ENCODE measurements around the gene IL17B. TPM values are rescaled to one million over a fixed set of nuclear protein-coding genes. Genes with fewer than 3 reads are reported as not detected.

Gene IL17B
- total RNA-seq, 2 experiments from 2014 or later = not detected

GRCh38 chr5:149376711-149377447 is 2.2 kb downstream of the IL17B start:
- Mint-ChIP-seq H3K9me3 (no peaks in the 10 kb centered on the region), H3K4me3 (no peak overlapping the region), H3K4me1 (no peaks in the 10 kb centered on the region), H3K27me3 (no peaks in the 10 kb centered on the region), H3K27ac (no peak overlapping the region), H3K36me3 (ENCODE audit: low read depth) (no peaks in the 10 kb centered on the region)
- CTCF ChIA-PET = interaction anchor here (1.0 to 1.9 kb wide), 4 partner anchors 8 to 17 kb away, joined by 3 to 8 read pairs (median 4); no protein-coding TSS in a partner anchor
- DNase-seq = no peak
- POLR2A ChIA-PET = no interaction called here

DNA sequence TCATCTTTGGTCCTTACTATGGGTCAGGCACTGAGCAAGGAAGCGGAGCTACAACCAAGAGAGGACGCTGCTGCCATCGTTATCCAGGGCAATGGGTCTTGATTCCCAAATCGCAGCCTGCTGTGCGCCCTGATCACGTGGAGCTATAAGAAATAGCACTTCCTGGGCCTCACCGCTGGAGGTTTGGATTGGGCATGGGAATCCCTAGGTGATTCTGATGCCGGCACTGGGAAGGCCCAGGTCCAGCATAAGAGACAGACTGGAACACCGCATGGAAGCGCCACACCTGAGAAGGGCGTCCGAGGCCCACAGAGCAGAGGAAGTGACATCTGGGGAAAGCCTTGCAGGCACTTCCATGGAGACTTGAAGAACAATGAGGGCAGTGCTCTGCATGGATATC is 3.0 kb downstream of the IL17B start:
- ChIA-PET POLR2A (no interaction called here), CTCF (interaction anchor here (0.9 to 1.9 kb wide), 5 partner anchors 9 to 38 kb away, joined by 3 to 8 read pairs (median 4); no protein-coding TSS in a partner anchor)
- Mint-ChIP-seq H3K9me3 (no peaks in the 10 kb centered on the region), H3K27me3 (no peaks in the 10 kb centered on the region), H3K27ac (no peak overlapping the region), H3K4me3 (no peak overlapping the region), H3K36me3 (ENCODE audit: low read depth) (no peaks in the 10 kb centered on the region), H3K4me1 (peaks cover 4% of the 10 kb centered on the region)
- no peak for DNase-seq

DNA sequence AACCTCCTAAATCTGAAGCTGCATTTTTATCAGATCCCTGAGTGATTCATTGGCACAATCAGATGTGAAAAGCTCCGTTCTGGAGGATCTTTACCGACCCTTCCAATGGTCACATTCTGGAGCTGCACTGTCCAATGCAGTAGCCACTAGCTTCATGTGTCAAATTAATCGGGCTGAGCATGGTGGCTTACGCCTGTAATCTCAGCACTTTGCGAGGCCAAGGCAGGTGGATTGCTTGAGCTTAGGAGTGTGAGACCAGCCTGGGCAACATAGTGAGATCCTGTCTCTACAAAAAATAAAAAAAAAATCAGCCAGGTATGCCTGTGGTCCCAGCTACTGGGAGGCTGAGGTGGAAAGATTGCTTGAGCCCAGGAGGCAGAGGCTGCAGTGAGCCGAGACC is 3.7 kb downstream of the IL17B start:
- no peaks in the 10 kb centered on the region for H3K9me3 Mint-ChIP-seq
- DNase-seq = no peak
- ChIA-PET POLR2A (no interaction called here), CTCF (interaction anchor here (0.9 to 1.9 kb wide), 5 partner anchors 8 to 39 kb away, joined by 3 to 8 read pairs (median 4); no protein-coding TSS in a partner anchor)
- peaks cover 4% of the 10 kb centered on the region for H3K4me1 Mint-ChIP-seq
- no peaks in the 10 kb centered on the region for H3K36me3 Mint-ChIP-seq (ENCODE audit: low read depth)
- H3K4me3 Mint-ChIP-seq = no peak overlapping the region
- H3K27me3 Mint-ChIP-seq = no peaks in the 10 kb centered on the region
- no peak overlapping the region for H3K27ac Mint-ChIP-seq

DNA sequence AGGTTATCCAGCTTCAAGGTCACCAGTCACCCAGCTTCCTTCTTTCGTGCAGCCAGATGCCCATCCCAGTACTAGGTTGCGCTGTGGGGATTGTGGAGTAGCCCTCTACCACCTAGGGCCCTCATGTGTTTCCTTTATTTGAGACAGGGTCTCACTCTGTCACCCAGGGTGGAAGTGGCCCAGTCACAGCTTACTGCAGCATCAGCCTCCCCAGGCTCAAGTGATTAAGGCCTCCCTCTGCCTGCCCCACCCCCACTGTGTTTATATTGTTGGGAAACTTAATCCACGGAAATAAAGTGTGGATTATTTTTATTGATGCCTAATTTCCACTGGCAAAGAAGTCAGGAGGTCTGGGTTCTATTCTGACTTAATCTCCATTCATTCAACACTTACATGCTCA is 4.3 kb downstream of the IL17B start:
- no peak for DNase-seq
- Mint-ChIP-seq H3K9me3 (no peaks in the 10 kb centered on the region), H3K4me3 (no peak overlapping the region), H3K36me3 (ENCODE audit: low read depth) (no peaks in the 10 kb centered on the region), H3K27me3 (no peaks in the 10 kb centered on the region), H3K27ac (no peak overlapping the region), H3K4me1 (peaks cover 4% of the 10 kb centered on the region)
- ChIA-PET CTCF (interaction anchor here (0.6 to 1.7 kb wide), 3 partner anchors 12 to 72 kb away, joined by 3 to 5 read pairs (median 4); no protein-coding TSS in a partner anchor), POLR2A (no interaction called here)

GRCh38 chr5:149374303-149374702 is 4.8 kb downstream of the IL17B start:
- H3K4me3 Mint-ChIP-seq = no peak overlapping the region
- POLR2A ChIA-PET = no interaction called here
- DNase-seq = no peak
- CTCF ChIA-PET = interaction anchor here (0.6 to 1.7 kb wide), 2 partner anchors 12 to 72 kb away, joined by 3 to 5 read pairs; no protein-coding TSS in a partner anchor
- no peaks in the 10 kb centered on the region for H3K9me3 Mint-ChIP-seq
- no peaks in the 10 kb centered on the region for H3K36me3 Mint-ChIP-seq (ENCODE audit: low read depth)
- no peak overlapping the region for H3K27ac Mint-ChIP-seq
- H3K4me1 Mint-ChIP-seq = peaks cover 4% of the 10 kb centered on the region
- H3K27me3 Mint-ChIP-seq = no peaks in the 10 kb centered on the region

DNA sequence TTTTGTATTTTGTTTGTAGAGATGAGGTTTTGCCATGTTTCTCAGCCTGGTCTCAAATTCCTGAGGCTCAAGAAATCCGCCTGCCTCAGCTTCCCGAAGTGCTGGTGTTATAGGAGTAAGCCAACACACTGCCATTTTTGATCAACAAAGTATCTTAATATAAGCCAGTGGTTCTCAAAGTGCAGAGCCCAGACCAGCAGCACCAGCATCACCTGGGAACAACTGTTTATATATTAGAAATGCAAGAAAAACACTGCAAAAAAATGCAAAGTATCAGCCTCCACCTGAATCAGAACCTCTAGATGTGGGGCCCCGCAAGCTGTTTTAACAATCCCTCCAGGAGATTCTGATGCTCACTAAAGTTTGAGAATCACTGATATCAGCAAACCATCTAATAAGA is 6.2 kb downstream of the IL17B start:
- no peaks in the 10 kb centered on the region for H3K9me3 Mint-ChIP-seq
- ChIA-PET POLR2A (no interaction called here), CTCF (interaction anchor here (1.0 to 2.1 kb wide), 6 partner anchors 9 to 177 kb away, joined by 3 to 10 read pairs (median 4); partner anchors contain the start of gene PCYOX1L)
- H3K4me3 Mint-ChIP-seq = no peak overlapping the region
- no peaks in the 10 kb centered on the region for H3K27me3 Mint-ChIP-seq
- H3K4me1 Mint-ChIP-seq = peaks cover 4% of the 10 kb centered on the region
- H3K36me3 Mint-ChIP-seq (ENCODE audit: low read depth) = no peaks in the 10 kb centered on the region
- DNase-seq = no peak
- H3K27ac Mint-ChIP-seq = no peak overlapping the region

DNA sequence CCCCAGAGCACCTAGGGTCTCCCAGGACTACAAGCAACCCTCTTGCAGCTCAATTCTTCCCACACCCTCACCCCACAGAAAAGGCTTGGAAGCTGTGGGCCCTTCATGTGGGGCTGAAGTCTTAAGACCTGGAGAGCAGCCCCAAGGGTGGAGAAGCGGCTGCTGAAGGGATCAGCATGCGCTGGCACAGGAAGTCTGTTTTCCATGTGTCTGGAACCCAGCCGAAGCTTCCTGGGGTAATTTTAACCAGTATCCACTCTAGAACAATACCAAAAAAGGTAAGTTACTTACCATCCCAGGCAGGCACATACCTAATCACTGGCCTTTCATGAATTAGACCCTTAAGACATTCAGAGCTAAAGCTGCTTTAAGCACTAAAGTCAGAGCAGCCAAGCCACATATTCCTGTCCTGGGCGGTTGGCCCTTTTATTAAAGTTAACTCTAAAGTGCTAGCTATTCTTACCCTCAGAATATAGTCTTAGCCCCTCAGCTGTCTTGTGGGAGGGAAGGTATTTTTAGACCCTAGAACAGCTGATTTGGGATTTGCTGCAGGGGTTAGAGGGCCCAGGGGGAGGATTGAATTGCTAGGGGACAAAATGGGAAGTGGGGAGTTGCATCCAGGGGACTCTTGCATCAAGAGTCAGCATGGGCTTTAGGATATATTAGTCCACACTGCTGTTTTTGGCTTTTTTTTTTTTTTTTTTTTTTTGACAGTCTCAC is 6.9 kb downstream of the IL17B start:
- Mint-ChIP-seq H3K4me3 (no peak overlapping the region), H3K4me1 (peaks cover 8% of the 10 kb centered on the region), H3K27me3 (no peaks in the 10 kb centered on the region), H3K36me3 (ENCODE audit: low read depth) (peaks cover 3% of the 10 kb centered on the region), H3K9me3 (no peaks in the 10 kb centered on the region), H3K27ac (no peak overlapping the region)
- POLR2A ChIA-PET = no interaction called here
- no peak for DNase-seq
- CTCF ChIA-PET = interaction anchor here (0.6 to 5.8 kb wide), 18 partner anchors 10 to 593 kb away, joined by 3 to 22 read pairs (median 3); partner anchors contain the start of gene PCYOX1L

GRCh38 chr5:149371296-149371962 is 7.7 kb downstream of the IL17B start:
- Mint-ChIP-seq H3K27me3 (no peaks in the 10 kb centered on the region), H3K4me3 (no peak overlapping the region), H3K4me1 (peaks cover 12% of the 10 kb centered on the region), H3K36me3 (ENCODE audit: low read depth) (peaks cover 3% of the 10 kb centered on the region), H3K9me3 (no peaks in the 10 kb centered on the region), H3K27ac (peak overlapping the region; percentile 28)
- ChIA-PET CTCF (interaction anchor here (0.6 to 5.8 kb wide), 18 partner anchors 10 to 593 kb away, joined by 3 to 22 read pairs (median 3); partner anchors contain the start of gene PCYOX1L), POLR2A (no interaction called here)
- peak; percentile 74 for DNase-seq

DNA sequence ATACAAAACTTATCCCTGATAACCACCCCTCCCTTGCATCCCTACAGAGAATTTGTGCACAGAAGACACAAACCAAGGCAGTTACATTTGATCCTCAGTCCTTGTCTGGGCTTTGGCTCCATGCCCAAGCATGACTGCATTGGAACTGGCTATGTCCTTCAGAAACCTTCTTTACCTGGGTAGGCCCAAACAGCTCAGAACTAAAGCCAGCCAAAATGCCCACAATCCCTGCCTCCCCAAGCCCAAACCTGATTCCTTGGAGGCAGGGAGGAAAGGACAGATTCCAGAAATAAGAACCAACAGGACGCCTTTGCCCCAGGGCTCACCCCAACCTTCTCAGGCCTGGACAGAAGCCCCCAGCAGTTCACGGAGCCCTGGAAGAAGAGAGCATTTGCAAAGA is 8.2 kb downstream of the IL17B start:
- POLR2A ChIA-PET = no interaction called here
- peaks cover 12% of the 10 kb centered on the region for H3K4me1 Mint-ChIP-seq
- DNase-seq = no peak
- CTCF ChIA-PET = interaction anchor here (1.0 to 5.8 kb wide), 7 partner anchors 10 to 72 kb away, joined by 3 to 22 read pairs (median 9); partner anchors contain the start of gene PCYOX1L
- H3K36me3 Mint-ChIP-seq (ENCODE audit: low read depth) = peaks cover 3% of the 10 kb centered on the region
- no peaks in the 10 kb centered on the region for H3K9me3 Mint-ChIP-seq
- H3K27ac Mint-ChIP-seq = peak overlapping the region; percentile 28
- no peak overlapping the region for H3K4me3 Mint-ChIP-seq
- H3K27me3 Mint-ChIP-seq = no peaks in the 10 kb centered on the region

DNA sequence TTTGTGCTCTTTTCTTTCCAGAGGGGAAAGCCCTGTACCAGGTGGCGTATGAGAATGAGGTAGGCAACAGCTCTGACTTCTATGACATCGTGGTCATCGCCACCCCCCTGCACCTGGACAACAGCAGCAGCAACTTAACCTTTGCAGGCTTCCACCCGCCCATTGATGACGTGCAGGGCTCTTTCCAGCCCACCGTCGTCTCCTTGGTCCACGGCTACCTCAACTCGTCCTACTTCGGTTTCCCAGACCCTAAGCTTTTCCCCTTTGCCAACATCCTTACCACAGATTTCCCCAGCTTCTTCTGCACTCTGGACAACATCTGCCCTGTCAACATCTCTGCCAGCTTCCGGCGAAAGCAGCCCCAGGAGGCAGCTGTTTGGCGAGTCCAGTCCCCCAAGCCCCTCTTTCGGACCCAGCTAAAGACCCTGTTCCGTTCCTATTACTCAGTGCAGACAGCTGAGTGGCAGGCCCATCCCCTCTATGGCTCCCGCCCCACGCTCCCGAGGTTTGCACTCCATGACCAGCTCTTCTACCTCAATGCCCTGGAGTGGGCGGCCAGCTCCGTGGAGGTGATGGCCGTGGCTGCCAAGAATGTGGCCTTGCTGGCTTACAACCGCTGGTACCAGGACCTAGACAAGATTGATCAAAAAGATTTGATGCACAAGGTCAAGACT is 11.0 kb downstream of the IL17B start:
- POLR2A ChIA-PET = no interaction called here
- H3K27ac Mint-ChIP-seq = no peak overlapping the region
- H3K4me1 Mint-ChIP-seq = peaks cover 12% of the 10 kb centered on the region
- CTCF ChIA-PET = interaction anchor here (0.7 to 5.8 kb wide), 24 partner anchors 8 to 243 kb away, joined by 3 to 29 read pairs (median 4); partner anchors contain the start of gene PCYOX1L
- DNase-seq = no peak
- no peak overlapping the region for H3K4me3 Mint-ChIP-seq
- no peaks in the 10 kb centered on the region for H3K9me3 Mint-ChIP-seq
- H3K36me3 Mint-ChIP-seq (ENCODE audit: low read depth) = peaks cover 3% of the 10 kb centered on the region
- H3K27me3 Mint-ChIP-seq = no peaks in the 10 kb centered on the region

DNA sequence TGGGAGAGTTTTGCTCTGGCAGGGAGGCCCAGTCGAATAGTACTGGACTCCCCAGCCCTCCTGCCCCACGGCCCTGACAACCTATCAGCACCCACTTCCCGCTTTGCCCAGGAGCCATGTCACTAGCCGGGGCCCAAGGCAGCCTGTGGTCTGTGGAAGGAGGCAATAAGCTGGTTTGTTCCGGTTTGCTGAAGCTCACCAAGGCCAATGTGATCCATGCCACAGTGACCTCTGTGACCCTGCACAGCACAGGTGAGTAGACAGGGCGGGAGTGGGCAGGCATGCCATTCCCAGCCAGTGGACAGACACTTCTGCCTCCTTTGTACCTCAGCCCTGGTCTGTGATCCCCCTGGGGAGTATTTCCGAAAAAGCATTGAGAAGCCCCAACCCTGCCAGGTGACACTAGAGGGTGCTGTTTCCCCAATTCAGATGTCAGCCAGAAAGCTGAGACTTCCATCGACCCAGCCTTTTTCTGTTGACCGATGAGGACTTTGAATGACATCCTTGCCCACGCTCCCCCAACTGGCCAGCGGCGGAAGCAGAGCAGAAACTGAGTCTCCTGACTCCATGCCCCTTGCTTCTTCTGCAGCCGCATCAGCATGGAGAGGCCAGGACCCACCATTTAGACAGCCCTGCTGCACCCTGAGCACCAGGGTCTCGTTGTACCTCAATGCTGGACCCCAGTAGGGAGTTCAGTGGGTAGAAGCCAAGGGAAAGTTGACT is 11.7 kb downstream of the IL17B start:
- peak; percentile 64 for DNase-seq
- peak overlapping the region; percentile 34 for H3K27ac Mint-ChIP-seq
- no peaks in the 10 kb centered on the region for H3K9me3 Mint-ChIP-seq
- no peak overlapping the region for H3K4me3 Mint-ChIP-seq
- H3K36me3 Mint-ChIP-seq (ENCODE audit: low read depth) = peaks cover 8% of the 10 kb centered on the region
- peaks cover 12% of the 10 kb centered on the region for H3K4me1 Mint-ChIP-seq
- POLR2A ChIA-PET = interaction anchor here (0.6 kb wide), 1 partner anchor 72 kb away, joined by 3 read pairs; no protein-coding TSS in a partner anchor
- H3K27me3 Mint-ChIP-seq = no peaks in the 10 kb centered on the region
- CTCF ChIA-PET = interaction anchor here (0.7 to 5.8 kb wide), 24 partner anchors 9 to 244 kb away, joined by 3 to 29 read pairs (median 4); partner anchors contain the start of gene PCYOX1L
